DND-41 (cell line): ENCODE data around the gene MBD4.

Experiments used
- EZH2 ChIP-seq: IDR thresholded peaks from 3 replicates; pipeline ENCODE4 v1.6.1; 2012; ENCODE audit warnings: borderline replicate concordance, low read depth, mild to moderate bottlenecking, moderate library complexity, low read length, inconsistent platforms; ENCODE audit not compliant: severe bottlenecking
- TF ChIP-seq, protein P1 (sequence below): IDR thresholded peaks from 2 replicates; pipeline ENCODE4 v1.5.1; 2012; ENCODE audit warnings: borderline replicate concordance, low read length, moderate library complexity, mild to moderate bottlenecking; ENCODE audit not compliant: poor library complexity, severe bottlenecking; ENCODE audit errors: extremely low read depth

DNA sequence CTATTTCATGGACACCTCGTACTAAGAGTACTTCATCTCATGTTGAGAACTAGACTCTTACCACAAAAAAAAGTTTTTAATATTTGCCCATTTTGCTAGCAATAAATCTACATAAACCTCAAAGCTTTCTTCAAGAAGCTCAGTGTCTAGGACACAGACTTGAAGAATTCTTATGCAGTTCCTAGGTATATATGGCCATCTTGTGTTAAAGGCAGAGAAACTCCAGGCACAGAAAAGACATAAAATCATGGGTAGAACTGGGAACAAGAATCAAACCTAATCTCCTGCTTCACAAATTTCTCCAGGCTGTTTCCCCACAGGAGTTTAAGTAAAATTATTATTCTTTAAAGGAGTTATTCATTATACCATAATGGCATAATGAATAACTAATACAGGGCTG is 4.4 kb downstream of the MBD4 start:
- TF ChIP-seq, protein P1, sequence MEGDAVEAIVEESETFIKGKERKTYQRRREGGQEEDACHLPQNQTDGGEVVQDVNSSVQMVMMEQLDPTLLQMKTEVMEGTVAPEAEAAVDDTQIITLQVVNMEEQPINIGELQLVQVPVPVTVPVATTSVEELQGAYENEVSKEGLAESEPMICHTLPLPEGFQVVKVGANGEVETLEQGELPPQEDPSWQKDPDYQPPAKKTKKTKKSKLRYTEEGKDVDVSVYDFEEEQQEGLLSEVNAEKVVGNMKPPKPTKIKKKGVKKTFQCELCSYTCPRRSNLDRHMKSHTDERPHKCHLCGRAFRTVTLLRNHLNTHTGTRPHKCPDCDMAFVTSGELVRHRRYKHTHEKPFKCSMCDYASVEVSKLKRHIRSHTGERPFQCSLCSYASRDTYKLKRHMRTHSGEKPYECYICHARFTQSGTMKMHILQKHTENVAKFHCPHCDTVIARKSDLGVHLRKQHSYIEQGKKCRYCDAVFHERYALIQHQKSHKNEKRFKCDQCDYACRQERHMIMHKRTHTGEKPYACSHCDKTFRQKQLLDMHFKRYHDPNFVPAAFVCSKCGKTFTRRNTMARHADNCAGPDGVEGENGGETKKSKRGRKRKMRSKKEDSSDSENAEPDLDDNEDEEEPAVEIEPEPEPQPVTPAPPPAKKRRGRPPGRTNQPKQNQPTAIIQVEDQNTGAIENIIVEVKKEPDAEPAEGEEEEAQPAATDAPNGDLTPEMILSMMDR = no peak
- TF ChIP-seq EZH2 = no peak
